T-cell (primary cell): ENCODE results near the gene FLVCR2. TPM values are rescaled to one million over a fixed set of nuclear protein-coding genes. Genes with fewer than 3 reads are reported as not detected.
A peak's percentile ranks its signal among the peaks of the same experiment; 100 is the strongest.

Source experiments
- ATAC-seq, 4 experiments: fragments of 200-7000 bp in 3 of 4; fragments of 150-1000 bp in 1 of 4; cut with Tn5 transposase; replicated peaks in 1 of 4; 1 replicate in 3 of 4; 2 replicates in 1 of 4; pipeline ENCODE4 v1.10.0; 2021; ENCODE audit warnings: moderate library complexity in 3 of 4, mild to moderate bottlenecking in 2 of 4, moderate number of reproducible peaks in 1 of 4
- CTCF ChIA-PET, 2 donors: fragments of 300-600 bp; sonication (Branson Sonifier 250); formaldehyde crosslinking; loops; one replicate each; lab custom pipeline; 2022; ENCODE audit warnings: antibody characterized with exemption in 2 of 2; lab: Charles Lee
- POLR2A ChIA-PET, 2 donors: fragments of 300-600 bp; sonication (Branson Sonifier 250); formaldehyde crosslinking; loops; one replicate each; lab custom pipeline; 2022; ENCODE audit warnings: antibody characterized with exemption in 2 of 2; lab: Charles Lee
- DNase-seq, 35 experiments: peaks; one replicate each; pipeline versions ENCODE4 v3.0.0 to v3.0.0-alpha.2; 2013 to 2023
- H3K27ac ChIP-seq: one replicate; pipeline ENCODE4 v1.5.1; 2013; ENCODE audit warnings: low read length
- H3K27me3 ChIP-seq, 2 experiments: replicated peaks in 1 of 2; 1 replicate in 1 of 2; 2 replicates in 1 of 2; pipeline versions ENCODE4 v1.6.1 to v1.7.0; 2013; ENCODE audit warnings: low read length in 1 of 2, mixed read lengths in 1 of 2; ENCODE audit not compliant: control insufficient read depth in 2 of 2, insufficient read depth in 2 of 2; ENCODE audit errors: extremely low read depth in 1 of 2
- H3K36me3 ChIP-seq, 2 donors: 1 replicate in 1 of 2; 2 replicates in 1 of 2; pipeline versions ENCODE4 v1.6.1 to v1.7.0; 2013; ENCODE audit warnings: low read length in 1 of 2; ENCODE audit not compliant: control insufficient read depth in 2 of 2, insufficient read depth in 1 of 2; ENCODE audit errors: extremely low read depth in 1 of 2
- H3K4me1 ChIP-seq, 2 experiments: 1 replicate in 1 of 2; 2 replicates in 1 of 2; pipeline versions ENCODE4 v1.6.1 to v1.7.0; 2013; ENCODE audit warnings: low read length in 2 of 2, mixed read lengths in 1 of 2; ENCODE audit not compliant: insufficient read depth in 2 of 2, control insufficient read depth in 1 of 2; ENCODE audit errors: extremely low read depth in 1 of 2
- H3K4me3 ChIP-seq, 2 donors: 1 replicate in 1 of 2; 2 replicates in 1 of 2; pipeline versions ENCODE4 v1.5.1 to v1.7.0; 2013; ENCODE audit warnings: mild to moderate bottlenecking in 2 of 2, low read length in 1 of 2, moderate library complexity in 1 of 2; ENCODE audit not compliant: control insufficient read depth in 1 of 2; ENCODE audit errors: extremely low read depth in 1 of 2
- H3K9me3 ChIP-seq: 2 replicates; pipeline ENCODE4 v1.7.0; 2013
- H3K27ac Mint-ChIP-seq, 2 donors: one replicate each; pipeline ENCODE4 v1.8.0; 2020 to 2021; ENCODE audit warnings: mild to moderate bottlenecking in 2 of 2, mixed read lengths in 2 of 2
- H3K27me3 Mint-ChIP-seq, 2 donors: one replicate each; pipeline ENCODE4 v1.8.0; 2021 to 2022; ENCODE audit warnings: mixed read lengths in 2 of 2
- H3K36me3 Mint-ChIP-seq: one replicate; pipeline ENCODE4 v1.8.0; 2021; ENCODE audit warnings: mixed read lengths
- H3K4me1 Mint-ChIP-seq, 3 donors: one replicate each; pipeline ENCODE4 v1.8.0; 2020 to 2022; ENCODE audit warnings: mixed read lengths in 3 of 3, mild to moderate bottlenecking in 1 of 3
- H3K4me3 Mint-ChIP-seq, 3 donors: one replicate each; pipeline ENCODE4 v1.8.0; 2020 to 2022; ENCODE audit warnings: mild to moderate bottlenecking in 3 of 3, mixed read lengths in 3 of 3, moderate library complexity in 3 of 3
- H3K9me3 Mint-ChIP-seq, 3 donors: one replicate each; pipeline ENCODE4 v1.8.0; 2020 to 2022; ENCODE audit warnings: mixed read lengths in 3 of 3
- WGBS: methylation state at CpG from one replicate; pipeline ENCODE4 v1.1.5; 2013; ENCODE audit warnings: missing lambda C conversion rate; ENCODE audit not compliant: insufficient coverage; 5-methylcytosine and 5-hydroxymethylcytosine counted together
- total RNA-seq, 35 experiments: library from RNA in 6 of 35; stranded (reverse) in 6 of 35; fragments of 120-200 nt in 1 of 35; gene quantifications; one replicate each; pipeline versions ENCODE4 v1.2.1 to v1.2.4 and lab custom pipeline; 2013 to 2026

FLVCR2 gene
- total RNA-seq, 5 donors from 2014 or later (not counting 1 experiment from before 2014, with no cell fraction given), result 1.1 to 7.1 (median 3.1) TPM

GRCh38 chr14:75543253-75543652, 35.2 kb upstream of the FLVCR2 start:
- peak overlapping the region; percentile 36 to 39 for H3K4me3 ChIP-seq
- H3K27me3 ChIP-seq, result no peaks in the 10 kb centered on the region
- peaks cover 19% of the 10 kb centered on the region for H3K36me3 Mint-ChIP-seq
- H3K4me1 Mint-ChIP-seq, result peaks cover 45 to 71% (median 63%) of the 10 kb centered on the region in 3 donors
- ATAC-seq (peak; percentile 21 to 43 (median 28)), DNase-seq (peak in 10 of 35 experiments; percentile 13 to 57 (median 40))
- H3K27ac Mint-ChIP-seq, result peak overlapping the region; percentile 96 to 99
- H3K4me3 Mint-ChIP-seq, result peak overlapping the region; percentile 70 to 75 (median 71)
- no peaks in the 10 kb centered on the region for H3K9me3 Mint-ChIP-seq
- H3K9me3 ChIP-seq, result no peaks in the 10 kb centered on the region
- peaks cover 14 to 80% of the 10 kb centered on the region in 2 experiments for H3K4me1 ChIP-seq
- POLR2A ChIA-PET, result interaction anchor here (0.5 to 1.6 kb wide), 5 partner anchors 117 to 1486 kb away, joined by 3 to 9 read pairs (median 5); no protein-coding TSS in a partner anchor
- CTCF ChIA-PET, result interaction anchor here (0.8 to 2.1 kb wide), 7 partner anchors 12 to 54 kb away, joined by 3 to 11 read pairs (median 5); partner anchors contain the start of gene BATF (in 1 of the 2)
- peaks cover 0 to 20% of the 10 kb centered on the region in 2 donors for H3K36me3 ChIP-seq
- WGBS, result 6% methylated on average over 2 of the region's 4 CpGs
- H3K27ac ChIP-seq, result peak overlapping the region; percentile 97
- H3K27me3 Mint-ChIP-seq, result no peaks in the 10 kb centered on the region

GRCh38 chr14:75543786-75544185, 34.6 kb upstream of the FLVCR2 start:
- Histone ChIP-seq H3K27ac (peak overlapping the region; percentile 97), H3K36me3 (peaks cover 0 to 22% of the 10 kb centered on the region in 2 donors), H3K27me3 (no peaks in the 10 kb centered on the region), H3K4me1 (peaks cover 14 to 76% of the 10 kb centered on the region in 2 experiments), H3K4me3 (no peak overlapping the region), H3K9me3 (no peaks in the 10 kb centered on the region)
- Mint-ChIP-seq H3K27me3 (no peaks in the 10 kb centered on the region), H3K9me3 (no peaks in the 10 kb centered on the region), H3K27ac (peak overlapping the region; percentile 82 to 99), H3K4me3 (no peak overlapping the region), H3K36me3 (peaks cover 21% of the 10 kb centered on the region), H3K4me1 (peaks cover 41 to 71% (median 60%) of the 10 kb centered on the region in 3 donors)
- ATAC-seq, result no peak
- DNase-seq, result no peak
- CTCF ChIA-PET, result interaction anchor here in 1 of 2 donors (0.8 to 2.0 kb wide), 2 partner anchors 17 to 21 kb away, joined by 3 to 11 read pairs; partner anchors contain the start of gene BATF
- WGBS, result no CpG with 5 or more reads among the region's 2 CpGs
- POLR2A ChIA-PET, result interaction anchor here in 1 of 2 donors (0.6 to 1.6 kb wide), 2 partner anchors 116 to 285 kb away, joined by 3 to 5 read pairs; no protein-coding TSS in a partner anchor

DNA sequence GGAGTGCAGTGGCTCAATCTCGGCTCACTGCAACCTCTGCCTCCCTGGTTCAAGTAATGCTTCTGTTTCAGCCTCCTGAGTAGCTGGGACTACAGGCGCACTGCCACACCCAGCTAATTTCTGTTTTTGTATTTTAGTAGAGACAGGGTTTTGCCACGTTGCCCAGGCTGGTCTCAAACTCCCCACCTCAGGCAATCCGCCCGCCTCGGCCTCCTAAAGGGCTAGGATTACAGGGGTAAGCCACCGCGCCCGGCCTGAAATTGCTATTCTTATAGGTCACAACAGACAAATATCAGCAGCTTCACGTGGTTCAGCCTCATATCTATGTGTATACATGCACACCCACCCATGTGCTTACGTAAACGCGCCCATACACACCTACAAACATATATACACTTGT, 32.5 kb upstream of the FLVCR2 start:
- Mint-ChIP-seq H3K4me3 (no peak overlapping the region), H3K36me3 (peaks cover 21% of the 10 kb centered on the region), H3K4me1 (peaks cover 32 to 61% (median 47%) of the 10 kb centered on the region in 3 donors), H3K9me3 (no peaks in the 10 kb centered on the region), H3K27ac (peak overlapping the region; percentile 43 to 44), H3K27me3 (no peaks in the 10 kb centered on the region)
- 95% methylated on average over 11 of the region's 13 CpGs for WGBS
- Histone ChIP-seq H3K4me3 (no peak overlapping the region), H3K27me3 (no peaks in the 10 kb centered on the region), H3K9me3 (no peaks in the 10 kb centered on the region), H3K27ac (no peak overlapping the region), H3K36me3 (peaks cover 0 to 22% of the 10 kb centered on the region in 2 donors), H3K4me1 (peaks cover 14 to 69% of the 10 kb centered on the region in 2 experiments)
- ChIA-PET POLR2A (no interaction called here), CTCF (no interaction called here)
- ATAC-seq (no peak), DNase-seq (no peak)

- no peak overlapping the region for H3K4me3 ChIP-seq
- Mint-ChIP-seq H3K27me3 (no peaks in the 10 kb centered on the region), H3K9me3 (no peaks in the 10 kb centered on the region), H3K36me3 (peaks cover 21% of the 10 kb centered on the region), H3K27ac (peak overlapping the region; percentile 69 to 80), H3K4me3 (no peak overlapping the region), H3K4me1 (peaks cover 14 to 52% (median 38%) of the 10 kb centered on the region in 3 donors)
- POLR2A ChIA-PET, result no interaction called here
- ATAC-seq (no peak), DNase-seq (no peak)
- H3K27ac ChIP-seq, result no peak overlapping the region
- H3K27me3 ChIP-seq, result no peaks in the 10 kb centered on the region
- WGBS, result 92% methylated on average over 4 of the region's 11 CpGs
- peaks cover 0 to 22% of the 10 kb centered on the region in 2 donors for H3K36me3 ChIP-seq
- peaks cover 11 to 56% of the 10 kb centered on the region in 2 experiments for H3K4me1 ChIP-seq
- no peaks in the 10 kb centered on the region for H3K9me3 ChIP-seq
- CTCF ChIA-PET, result no interaction called here
Observed at GRCh38 chr14:75547552-75548250, 30.7 kb upstream of the FLVCR2 start.

GRCh38 chr14:75548544-75548943, 29.9 kb upstream of the FLVCR2 start:
- H3K4me1 ChIP-seq, result peaks cover 4 to 47% of the 10 kb centered on the region in 2 experiments
- CTCF ChIA-PET, result interaction anchor here in 1 of 2 donors (0.6 to 1.2 kb wide), 3 partner anchors 54 to 105 kb away, joined by 3 to 6 read pairs (median 3); no protein-coding TSS in a partner anchor
- peaks cover 0 to 22% of the 10 kb centered on the region in 2 donors for H3K36me3 ChIP-seq
- H3K27me3 ChIP-seq, result no peaks in the 10 kb centered on the region
- peak overlapping the region; percentile 80 to 87 for H3K27ac Mint-ChIP-seq
- no peaks in the 10 kb centered on the region for H3K9me3 ChIP-seq
- DNase-seq (no peak), ATAC-seq (no peak)
- POLR2A ChIA-PET, result no interaction called here
- no peaks in the 10 kb centered on the region for H3K27me3 Mint-ChIP-seq
- no peak overlapping the region for H3K4me3 Mint-ChIP-seq
- H3K36me3 Mint-ChIP-seq, result peaks cover 21% of the 10 kb centered on the region
- WGBS, result 100% methylated on average over 1 of the region's 7 CpGs
- H3K9me3 Mint-ChIP-seq, result no peaks in the 10 kb centered on the region
- H3K27ac ChIP-seq, result no peak overlapping the region
- H3K4me3 ChIP-seq, result no peak overlapping the region
- H3K4me1 Mint-ChIP-seq, result peaks cover 7 to 47% (median 30%) of the 10 kb centered on the region in 3 donors

GRCh38 chr14:75549169-75549568, 29.3 kb upstream of the FLVCR2 start:
- H3K4me3 ChIP-seq, result no peak overlapping the region
- H3K27ac ChIP-seq, result no peak overlapping the region
- peaks cover 7 to 43% (median 26%) of the 10 kb centered on the region in 3 donors for H3K4me1 Mint-ChIP-seq
- peaks cover 0 to 22% of the 10 kb centered on the region in 2 donors for H3K36me3 ChIP-seq
- peaks cover 21% of the 10 kb centered on the region for H3K36me3 Mint-ChIP-seq
- peaks cover 0 to 41% of the 10 kb centered on the region in 2 experiments for H3K4me1 ChIP-seq
- POLR2A ChIA-PET, result no interaction called here
- no peaks in the 10 kb centered on the region for H3K9me3 Mint-ChIP-seq
- no peaks in the 10 kb centered on the region for H3K27me3 Mint-ChIP-seq
- H3K9me3 ChIP-seq, result no peaks in the 10 kb centered on the region
- peak overlapping the region; percentile 77 to 87 for H3K27ac Mint-ChIP-seq
- 40% methylated on average over 4 of the region's 5 CpGs for WGBS
- DNase-seq (no peak), ATAC-seq (peak in 1 of 4 experiments; percentile 32)
- peak overlapping the region in 1 of 3 donors; percentile 6 for H3K4me3 Mint-ChIP-seq
- H3K27me3 ChIP-seq, result no peaks in the 10 kb centered on the region
- CTCF ChIA-PET, result interaction anchor here in 1 of 2 donors (0.6 to 1.2 kb wide), 2 partner anchors 60 to 104 kb away, joined by 3 to 6 read pairs; no protein-coding TSS in a partner anchor
